GM12891 (cell line): ENCODE data around the gene ANK3.
A peak's percentile ranks its signal among the peaks of the same experiment; 100 is the strongest.

Experiments used
- DNase-seq: peaks from one replicate; pipeline ENCODE4 v3.0.0; 2011; ENCODE audit warnings: low spot score; ENCODE audit not compliant: insufficient read length
- FAIRE-seq: peaks from 2 replicates; lab custom pipeline; 2011; peaks lifted over from hg19 to GRCh38; lab: Jason Lieb, UNC
- PAX5 ChIP-seq: IDR thresholded peaks from 2 replicates; pipeline ENCODE4 v1.6.1; 2011; ENCODE audit warnings: low read length, moderate library complexity, mild to moderate bottlenecking; ENCODE audit not compliant: insufficient read depth, severe bottlenecking
- POLR2A ChIP-seq: IDR thresholded peaks from 2 replicates; pipeline ENCODE4 v1.6.1; 2011; ENCODE audit warnings: low read depth, low read length, control low read depth
- POLR2AphosphoS5 ChIP-seq: IDR thresholded peaks from 2 replicates; pipeline ENCODE4 v1.6.1; 2011; ENCODE audit warnings: low read depth, low read length, control low read depth
- POU2F2 ChIP-seq: IDR thresholded peaks from 2 replicates; pipeline ENCODE4 v1.6.1; 2011; ENCODE audit warnings: low read depth, mild to moderate bottlenecking, control low read depth, low read length, moderate library complexity
- SPI1 ChIP-seq: IDR thresholded peaks from 2 replicates; pipeline ENCODE4 v1.6.1; 2011; ENCODE audit warnings: low read depth, low read length, control low read depth
- TAF1 ChIP-seq: IDR thresholded peaks from 2 replicates; pipeline ENCODE4 v1.6.1; 2011; ENCODE audit warnings: low read depth, low read length, control low read depth

The ANK3 gene

DNA sequence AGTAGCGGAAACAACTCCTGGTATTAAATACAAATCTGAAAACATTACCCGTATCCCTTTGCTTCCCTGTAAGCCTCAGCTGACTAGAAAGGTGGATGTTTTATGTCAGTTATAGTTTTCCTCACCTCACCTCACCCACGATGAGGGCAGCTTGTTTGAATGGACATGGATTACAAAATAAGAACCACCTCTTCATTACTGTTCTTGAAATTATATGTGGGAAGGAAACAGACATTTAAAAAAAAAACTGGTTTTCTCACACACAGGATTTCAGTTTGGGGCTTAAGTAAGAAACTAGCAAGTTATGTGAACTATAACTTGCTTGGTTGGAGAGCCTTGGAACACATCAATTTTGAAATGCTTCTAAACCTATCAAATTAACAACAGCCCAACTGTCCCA, 250.4 kb downstream of the ANK3 start:
- TF ChIP-seq POU2F2 (no peak), PAX5 (no peak), POLR2A (no peak), TAF1 (no peak), SPI1 (no peak), POLR2AphosphoS5 (no peak)
- DNase-seq = no peak
- FAIRE-seq = no peak

GRCh38 chr10:60138842-60139241, 250.8 kb downstream of the ANK3 start:
- FAIRE-seq (no peak), DNase-seq (no peak)
- TF ChIP-seq POU2F2 = no peak
- TF ChIP-seq SPI1 = no peak
- TF ChIP-seq POLR2AphosphoS5 = no peak
- TF ChIP-seq POLR2A = no peak
- TF ChIP-seq PAX5 = no peak
- TF ChIP-seq TAF1 = no peak

DNA sequence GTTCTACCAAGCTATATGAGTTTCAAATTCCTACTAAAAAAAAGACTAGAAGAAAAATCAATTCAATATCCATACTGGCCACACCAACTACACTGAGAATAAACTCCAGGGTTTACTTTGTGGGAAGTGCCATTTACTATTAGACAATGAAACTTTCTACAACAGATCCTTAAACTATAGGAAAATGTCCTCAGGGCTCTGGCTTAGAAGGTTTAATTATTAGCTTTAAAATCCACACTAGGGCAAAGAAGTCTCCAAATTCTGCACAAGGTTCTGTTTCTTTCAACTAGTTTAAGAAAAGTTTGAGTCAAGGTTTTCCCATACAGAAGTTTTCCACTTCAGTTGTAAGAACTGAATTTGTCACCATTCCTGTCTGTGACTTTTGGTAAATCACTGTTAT, 251.6 kb downstream of the ANK3 start:
- no peak for TF ChIP-seq SPI1
- no peak for TF ChIP-seq PAX5
- TF ChIP-seq TAF1 = no peak
- no peak for TF ChIP-seq POU2F2
- no peak for TF ChIP-seq POLR2AphosphoS5
- no peak for TF ChIP-seq POLR2A
- FAIRE-seq (no peak), DNase-seq (no peak)

GRCh38 chr10:60137292-60137992, 252.2 kb downstream of the ANK3 start:
- FAIRE-seq = no peak
- no peak for DNase-seq
- TF ChIP-seq POLR2AphosphoS5 = no peak
- TF ChIP-seq SPI1 = no peak
- no peak for TF ChIP-seq POLR2A
- no peak for TF ChIP-seq POU2F2
- no peak for TF ChIP-seq TAF1
- no peak for TF ChIP-seq PAX5

- TF ChIP-seq POLR2AphosphoS5 (no peak), SPI1 (peak; percentile 81)
- no peak for DNase-seq
- FAIRE-seq = no peak
Measured at GRCh38 chr10:60135020-60135419, 254.7 kb downstream of the ANK3 start.

- FAIRE-seq = no peak
- no peak for DNase-seq
- TF ChIP-seq POLR2A (no peak), POLR2AphosphoS5 (no peak), TAF1 (no peak), PAX5 (no peak), SPI1 (no peak), POU2F2 (no peak)
Measured at GRCh38 chr10:60134548-60134947, 255.1 kb downstream of the ANK3 start.

GRCh38 chr10:60130130-60130579, 259.5 kb downstream of the ANK3 start:
- DNase-seq (no peak), FAIRE-seq (no peak)
- TF ChIP-seq PAX5 (no peak), POLR2AphosphoS5 (no peak), POU2F2 (no peak), SPI1 (no peak), TAF1 (no peak), POLR2A (no peak)

GRCh38 chr10:60125895-60126294, 263.8 kb downstream of the ANK3 start:
- FAIRE-seq (no peak), DNase-seq (no peak)

GRCh38 chr10:60124536-60124935, 265.1 kb downstream of the ANK3 start:
- TF ChIP-seq TAF1 (no peak), POU2F2 (no peak), POLR2A (no peak), PAX5 (no peak), SPI1 (no peak), POLR2AphosphoS5 (no peak)
- DNase-seq = no peak
- no peak for FAIRE-seq

More at GRCh38 chr10:60125895-60126294, 263.8 kb downstream of the ANK3 start:
- TF ChIP-seq PAX5 = no peak
- no peak for TF ChIP-seq POU2F2
- TF ChIP-seq POLR2A = no peak

- FAIRE-seq (no peak), DNase-seq (no peak)
- no peak for TF ChIP-seq POLR2AphosphoS5
- no peak for TF ChIP-seq PAX5
- TF ChIP-seq TAF1 = no peak
- TF ChIP-seq POU2F2 = no peak
- TF ChIP-seq POLR2A = no peak
- no peak for TF ChIP-seq SPI1
Measured at GRCh38 chr10:60123668-60124067, 266.0 kb downstream of the ANK3 start.

DNA sequence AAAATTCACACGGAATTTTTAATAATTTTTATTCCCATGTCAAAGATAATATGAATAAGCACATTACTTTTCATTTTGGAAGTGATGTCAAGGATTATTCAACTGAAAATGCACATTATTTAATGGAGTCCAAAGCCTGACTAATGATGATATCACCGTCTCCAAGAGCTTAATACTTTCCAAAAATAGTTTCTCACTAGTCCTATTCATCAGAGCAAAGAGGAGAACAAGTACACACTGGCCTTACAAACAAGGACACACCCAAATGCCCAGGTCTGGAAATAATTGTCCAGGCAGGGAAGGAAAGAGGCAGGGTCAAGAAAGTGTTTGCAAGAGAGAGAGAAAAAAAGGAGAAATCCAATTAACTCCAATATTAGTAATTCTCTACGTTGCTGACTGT, 266.5 kb downstream of the ANK3 start:
- no peak for DNase-seq
- TF ChIP-seq PAX5 = no peak
- no peak for TF ChIP-seq POLR2A
- TF ChIP-seq SPI1 = no peak
- TF ChIP-seq POU2F2 = no peak
- TF ChIP-seq TAF1 = no peak
- no peak for TF ChIP-seq POLR2AphosphoS5
- FAIRE-seq = no peak
